ENCODE measurements around the gene LTO1.
A peak's percentile ranks its signal among the peaks of the same experiment; 100 is the strongest.

LTO1 gene

GRCh38 chr11:69674886-69675714 lies at the start of gene LTO1:
Gene LTO1, minus strand, starts transcription at chr11:69675353. Its CDS starts 114 bp downstream, at chr11:69675239.
- FAIRE-seq = peak; percentile 73

GRCh38 chr11:69721745-69722144 lies 46.6 kb upstream of the LTO1 start:
- FAIRE-seq = no peak

- FAIRE-seq = no peak
Observed at GRCh38 chr11:69721106-69721505, 46.0 kb upstream of the LTO1 start.

- FAIRE-seq = no peak
Observed at GRCh38 chr11:69718912-69719311, 43.8 kb upstream of the LTO1 start.

DNA sequence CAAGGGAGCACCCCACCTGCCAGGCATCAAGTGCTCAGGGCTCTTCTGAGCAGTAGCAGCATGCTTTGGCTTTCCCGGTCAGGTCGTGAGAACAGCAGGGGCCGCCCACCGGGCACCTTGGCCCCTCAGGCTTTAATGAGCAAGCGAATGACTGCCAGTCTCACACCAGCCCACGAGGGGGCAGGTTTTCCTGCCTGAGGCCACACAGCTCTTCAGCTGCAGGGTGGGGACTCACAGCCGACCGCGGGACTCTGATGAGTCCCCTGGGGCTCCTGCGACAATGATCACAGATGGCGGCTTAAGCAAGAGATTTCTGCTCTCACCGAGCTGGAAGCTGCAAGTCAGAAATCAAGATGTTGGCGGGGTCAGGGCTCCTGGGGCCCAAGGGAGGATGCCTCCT lies 43.0 kb upstream of the LTO1 start:
- no peak for FAIRE-seq

DNA sequence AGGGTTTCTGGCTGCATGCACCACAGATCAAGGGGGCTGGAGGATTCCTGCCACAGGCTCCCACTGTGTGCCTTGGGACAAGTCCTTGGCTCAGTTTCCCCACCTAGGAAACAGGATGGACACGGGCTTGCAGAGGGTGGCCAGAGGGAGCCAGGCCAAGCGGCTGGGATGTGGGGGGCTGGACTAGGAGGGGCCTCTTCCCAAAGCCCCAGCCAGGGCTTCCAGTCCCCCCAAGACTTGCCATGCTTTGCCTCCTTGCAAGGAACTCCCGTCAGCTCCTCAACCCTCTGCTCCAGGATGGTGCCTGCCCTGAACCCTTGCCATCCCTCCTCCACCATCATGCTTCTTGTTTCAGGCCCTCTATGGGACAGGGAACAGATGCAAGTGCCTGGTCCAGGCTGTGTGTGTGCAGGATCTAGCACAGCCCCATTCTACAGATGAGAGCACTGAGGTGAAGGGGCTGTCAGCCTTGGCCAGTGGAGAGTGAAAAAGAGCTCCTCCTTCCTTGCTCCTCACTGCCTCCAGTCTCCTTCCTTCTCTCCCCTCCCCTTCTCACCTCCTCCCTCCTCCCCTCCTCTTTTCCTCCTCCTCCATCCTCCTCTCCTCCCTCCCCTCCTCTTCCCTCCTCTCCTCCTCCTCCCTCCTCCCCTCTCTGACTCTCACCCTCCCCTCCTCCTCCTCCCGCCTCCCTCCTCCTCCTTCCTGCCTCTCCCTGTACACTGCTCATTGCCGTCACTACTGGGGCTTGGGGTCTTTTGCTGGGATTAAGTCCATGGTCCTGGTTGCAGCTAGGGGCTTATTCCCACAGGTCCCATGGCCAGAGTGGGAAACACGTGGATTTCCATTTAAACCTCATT lies 42.0 kb upstream of the LTO1 start:
- FAIRE-seq = no peak

GRCh38 chr11:69716099-69716498 lies 40.9 kb upstream of the LTO1 start:
- no peak for FAIRE-seq

- no peak for FAIRE-seq
Observed at GRCh38 chr11:69715446-69715845, 40.3 kb upstream of the LTO1 start.

GRCh38 chr11:69711822-69712801 lies 37.0 kb upstream of the LTO1 start:
- no peak for FAIRE-seq

- no peak for FAIRE-seq
Observed at GRCh38 chr11:69708736-69709401, 33.7 kb upstream of the LTO1 start.

GRCh38 chr11:69707176-69707575 lies 32.0 kb upstream of the LTO1 start:
- no peak for FAIRE-seq

DNA sequence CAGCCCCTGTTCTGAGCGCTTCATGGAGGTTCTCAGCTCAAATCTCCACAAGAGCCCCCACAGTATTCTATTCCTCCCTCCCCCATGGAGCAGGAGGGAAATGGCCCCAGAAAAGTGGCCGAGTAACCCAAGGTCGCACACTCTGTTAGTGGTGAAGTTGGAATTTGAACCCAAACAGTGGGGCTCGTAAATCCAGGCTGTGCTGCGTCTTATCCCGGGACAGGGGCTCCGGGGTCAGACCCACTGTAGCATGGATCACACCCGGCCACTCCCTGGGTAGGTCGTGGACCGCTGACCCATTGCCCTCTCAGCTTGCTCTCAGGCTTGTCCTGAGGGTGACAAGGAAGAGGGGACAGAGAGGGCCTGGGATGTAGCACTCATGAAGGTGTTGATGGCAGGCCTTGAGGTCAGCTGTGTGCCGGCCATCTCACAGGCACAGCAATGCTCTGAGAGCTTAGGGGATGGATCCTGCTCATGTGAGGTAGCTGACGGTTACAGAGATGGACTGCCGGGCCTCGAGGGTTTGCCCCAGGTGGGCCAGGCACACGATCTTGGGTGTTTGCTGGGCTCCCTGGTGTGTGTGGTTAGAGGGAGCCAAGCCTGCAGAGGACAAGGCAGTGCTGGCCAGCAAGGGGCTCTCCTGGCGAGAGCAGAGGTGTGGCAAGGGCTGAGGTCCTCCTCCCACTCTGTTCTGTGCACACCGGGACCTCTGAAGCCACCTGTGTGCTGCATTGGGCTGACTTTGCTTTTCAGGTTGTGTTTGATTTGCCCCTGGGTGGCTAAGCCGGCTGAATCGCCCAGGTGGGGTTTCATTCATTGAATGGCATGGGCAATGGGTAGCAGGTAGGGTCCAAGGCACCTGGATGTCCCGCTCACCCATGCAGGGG lies 31.0 kb upstream of the LTO1 start:
- FAIRE-seq = no peak

- FAIRE-seq = no peak
Observed at GRCh38 chr11:69705351-69705811, 30.2 kb upstream of the LTO1 start.

DNA sequence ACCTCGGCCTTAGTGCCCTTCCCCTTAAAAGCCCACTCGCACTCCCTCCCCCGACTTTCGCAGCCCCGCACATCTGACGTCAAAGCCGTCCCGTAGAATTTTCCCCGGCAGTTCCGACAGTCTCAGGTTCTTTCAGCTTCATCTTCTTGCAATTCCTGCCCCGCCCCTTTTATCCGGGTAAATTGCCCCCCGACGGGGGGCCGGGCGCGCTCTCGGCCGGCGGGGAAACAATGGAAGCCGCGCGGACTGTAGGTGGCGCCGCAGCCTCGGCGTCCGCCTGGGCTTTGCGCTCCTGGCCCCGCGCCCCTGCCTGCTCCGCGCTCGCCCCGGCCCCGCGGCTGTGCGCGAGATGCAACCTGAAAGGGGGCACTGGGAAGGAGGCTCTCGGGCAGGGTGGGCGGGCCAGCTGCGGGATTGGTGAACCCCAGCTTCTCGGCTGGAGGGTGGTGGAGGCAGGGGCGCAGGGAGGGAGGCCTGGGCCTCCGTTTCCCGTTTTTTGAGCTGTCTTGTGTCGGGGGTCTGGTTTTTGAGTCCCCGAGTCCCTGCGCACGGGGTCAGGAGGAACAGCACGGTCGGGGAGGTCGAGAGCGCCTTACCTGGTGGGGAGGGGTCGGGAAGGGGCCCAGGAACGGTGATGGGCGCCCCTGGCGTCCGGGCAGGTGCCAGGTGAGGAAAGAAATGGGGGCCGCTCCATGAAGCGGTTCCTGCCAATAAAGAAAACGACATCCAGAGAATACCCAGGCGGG lies 29.5 kb upstream of the LTO1 start:
- no peak for FAIRE-seq

DNA sequence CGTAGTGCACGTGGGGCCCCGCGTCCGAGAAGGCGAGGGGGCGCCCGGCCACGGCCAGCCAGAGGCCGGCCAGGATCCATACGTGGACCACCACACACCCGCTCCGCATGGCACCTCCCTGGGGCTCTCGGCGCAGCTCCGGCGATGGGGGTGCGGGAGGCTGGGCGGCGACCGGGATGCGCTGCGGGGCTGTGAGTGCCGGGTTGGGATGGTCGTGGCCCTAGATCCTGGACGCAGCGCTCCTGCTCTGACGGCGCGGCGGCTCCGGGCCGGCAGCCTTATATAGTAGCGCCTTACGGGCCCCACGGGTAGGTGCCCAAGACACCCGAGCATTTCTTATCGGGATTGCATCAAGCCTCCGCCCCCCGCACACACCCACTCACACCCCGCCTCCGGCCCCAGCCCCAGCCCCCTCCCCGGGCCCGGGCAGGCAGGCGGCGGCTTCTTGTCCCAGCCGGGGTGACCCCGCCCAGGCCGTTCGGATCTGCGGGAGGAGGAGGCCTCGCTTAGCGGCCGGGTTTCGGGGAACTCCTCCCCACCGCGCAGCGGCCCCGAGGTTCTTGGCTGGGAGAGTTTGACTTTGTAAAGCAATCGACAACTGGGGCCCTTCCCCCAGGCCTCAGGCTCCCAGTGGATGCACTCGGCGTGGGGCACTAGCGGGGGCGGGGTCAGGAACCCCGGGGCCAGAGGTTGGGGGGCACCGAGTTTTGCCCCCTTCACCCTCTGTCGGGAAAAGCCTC lies 28.8 kb upstream of the LTO1 start, which contains the start of gene FGF19:
Gene FGF19 (minus strand): TSS at position 255 of the 740 bp plus-strand sequence. CDS start 146 bp downstream, at position 109.
- no peak for FAIRE-seq

DNA sequence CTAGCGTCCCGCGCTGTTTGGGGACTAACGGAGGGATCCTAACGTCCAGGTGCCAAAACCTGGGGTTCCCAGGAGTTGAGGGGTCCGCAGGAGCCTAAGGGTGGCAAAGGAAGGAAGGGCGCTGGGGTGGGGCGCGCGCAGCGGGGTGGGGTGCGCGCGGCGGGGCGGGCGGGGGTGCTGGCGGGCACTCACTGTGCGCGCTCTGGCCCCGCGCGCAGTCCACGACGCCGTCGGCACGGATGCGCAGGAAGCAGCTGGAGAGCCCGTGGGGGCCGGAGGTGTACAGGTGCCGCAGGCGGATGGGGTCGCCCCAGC lies 28.3 kb upstream of the LTO1 start:
- FAIRE-seq = no peak

DNA sequence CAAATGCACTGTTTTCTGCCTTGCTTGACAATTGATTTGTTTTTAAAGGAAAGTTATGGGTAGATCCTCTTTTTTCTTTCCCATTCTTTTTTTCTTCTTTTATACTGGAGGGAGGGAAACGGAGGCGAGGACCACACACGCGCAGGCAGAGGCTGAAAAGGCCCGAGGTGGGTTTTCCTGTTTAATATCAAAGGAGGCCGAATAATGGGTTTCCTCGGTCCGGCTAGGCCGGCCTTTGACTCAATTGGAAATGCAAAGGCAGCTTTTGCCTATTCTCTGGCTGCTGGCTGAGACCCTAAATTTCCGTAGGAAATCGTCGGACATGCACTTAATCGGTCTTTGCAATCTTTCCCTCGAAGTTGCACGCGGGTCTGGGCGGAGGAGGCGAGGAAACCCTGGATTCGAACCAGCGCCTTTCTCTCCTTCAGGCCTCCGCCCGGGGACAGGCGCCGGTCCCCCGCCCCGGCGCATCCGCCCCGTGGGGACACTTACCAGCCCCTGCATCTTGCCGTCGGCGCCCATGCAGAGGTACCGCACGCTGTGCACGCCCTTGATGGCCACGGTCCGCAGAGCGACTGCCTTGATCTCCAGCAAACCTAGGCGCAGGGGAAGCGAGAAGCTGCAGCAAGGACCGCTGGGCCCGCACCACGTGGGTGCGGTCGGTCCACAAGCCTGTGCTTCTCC lies 27.8 kb upstream of the LTO1 start:
- FAIRE-seq = no peak

- no peak for FAIRE-seq
Observed at GRCh38 chr11:69702239-69702691, 27.1 kb upstream of the LTO1 start.
